Left forelimb (tissue), 1 donor: ENCODE data around the gene DNAH8.

Source experiments
- DNase-seq: peaks from one replicate; pipeline ENCODE4 v3.0.0-alpha.2; 2018; ENCODE audit warnings: low spot score

Gene DNAH8

GRCh38 chr6:38749473-38749872, 34.4 kb downstream of the DNAH8 start:
- no peak for DNase-seq

- no peak for DNase-seq
These were observed 36.0 kb downstream of the DNAH8 start for GRCh38 chr6:38750968-38751615.

- DNase-seq = no peak
These were observed 38.6 kb downstream of the DNAH8 start for GRCh38 chr6:38753707-38754106.

- no peak for DNase-seq
These were observed 40.1 kb downstream of the DNAH8 start for GRCh38 chr6:38755207-38755606.

GRCh38 chr6:38755874-38756273, 40.8 kb downstream of the DNAH8 start:
- no peak for DNase-seq

- no peak for DNase-seq
These were observed 45.0 kb downstream of the DNAH8 start for GRCh38 chr6:38760097-38760496.

- DNase-seq = no peak
These were observed 47.7 kb downstream of the DNAH8 start for GRCh38 chr6:38762848-38763247.

- DNase-seq = no peak
These were observed 52.4 kb downstream of the DNAH8 start for GRCh38 chr6:38767560-38767959.

- DNase-seq = no peak
These were observed 58.2 kb downstream of the DNAH8 start for GRCh38 chr6:38773338-38773737.

- no peak for DNase-seq
These were observed 60.0 kb downstream of the DNAH8 start for GRCh38 chr6:38774929-38775707.

- DNase-seq = no peak
These were observed 60.8 kb downstream of the DNAH8 start for GRCh38 chr6:38775870-38776269.

GRCh38 chr6:38776515-38776914, 61.4 kb downstream of the DNAH8 start:
- DNase-seq = no peak

GRCh38 chr6:38779310-38780062, 64.4 kb downstream of the DNAH8 start:
- DNase-seq = no peak

- DNase-seq = no peak
These were observed 67.5 kb downstream of the DNAH8 start for GRCh38 chr6:38782616-38783015.

GRCh38 chr6:38783443-38784228, 68.5 kb downstream of the DNAH8 start:
- no peak for DNase-seq

GRCh38 chr6:38784506-38785235, 69.6 kb downstream of the DNAH8 start:
- DNase-seq = no peak

GRCh38 chr6:38786486-38786885, 71.4 kb downstream of the DNAH8 start:
- DNase-seq = no peak

- DNase-seq = no peak
These were observed 74.1 kb downstream of the DNAH8 start for GRCh38 chr6:38789256-38789655.

- no peak for DNase-seq
These were observed 77.2 kb downstream of the DNAH8 start for GRCh38 chr6:38792356-38792755.

GRCh38 chr6:38794682-38795081, 79.6 kb downstream of the DNAH8 start:
- no peak for DNase-seq

- DNase-seq = no peak
These were observed 80.9 kb downstream of the DNAH8 start for GRCh38 chr6:38796006-38796405.
